ENCODE data around the gene BIVM. TPM values are rescaled to one million over a fixed set of nuclear protein-coding genes. Genes with fewer than 3 reads are reported as not detected.

BIVM gene
- total RNA-seq, 2 experiments from 2014 or later: 17.3 to 18.4 TPM

DNA sequence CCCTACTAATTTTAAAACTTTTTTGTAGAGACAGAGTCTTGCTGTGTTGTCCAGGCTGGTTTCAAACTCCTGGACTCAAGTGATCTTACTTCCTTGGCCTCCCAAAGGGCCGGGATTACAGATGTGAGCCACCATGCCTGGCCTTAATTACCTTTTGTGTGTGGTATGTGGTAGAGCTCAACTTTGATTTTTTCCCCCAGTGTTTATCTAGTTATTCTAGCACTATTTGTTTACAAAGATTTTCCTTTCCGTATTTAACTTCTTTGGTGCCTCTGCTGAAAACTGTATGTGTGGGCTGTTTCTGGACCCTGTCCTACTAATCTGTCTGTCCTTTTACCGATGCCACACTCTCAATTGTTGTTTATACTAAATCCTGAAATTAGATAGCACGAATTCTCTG, 37.6 kb downstream of the BIVM start:
- no peaks in the 10 kb centered on the region for H3K4me1 Mint-ChIP-seq (ENCODE audit: low read depth)
- TF ChIP-seq, protein P1, sequence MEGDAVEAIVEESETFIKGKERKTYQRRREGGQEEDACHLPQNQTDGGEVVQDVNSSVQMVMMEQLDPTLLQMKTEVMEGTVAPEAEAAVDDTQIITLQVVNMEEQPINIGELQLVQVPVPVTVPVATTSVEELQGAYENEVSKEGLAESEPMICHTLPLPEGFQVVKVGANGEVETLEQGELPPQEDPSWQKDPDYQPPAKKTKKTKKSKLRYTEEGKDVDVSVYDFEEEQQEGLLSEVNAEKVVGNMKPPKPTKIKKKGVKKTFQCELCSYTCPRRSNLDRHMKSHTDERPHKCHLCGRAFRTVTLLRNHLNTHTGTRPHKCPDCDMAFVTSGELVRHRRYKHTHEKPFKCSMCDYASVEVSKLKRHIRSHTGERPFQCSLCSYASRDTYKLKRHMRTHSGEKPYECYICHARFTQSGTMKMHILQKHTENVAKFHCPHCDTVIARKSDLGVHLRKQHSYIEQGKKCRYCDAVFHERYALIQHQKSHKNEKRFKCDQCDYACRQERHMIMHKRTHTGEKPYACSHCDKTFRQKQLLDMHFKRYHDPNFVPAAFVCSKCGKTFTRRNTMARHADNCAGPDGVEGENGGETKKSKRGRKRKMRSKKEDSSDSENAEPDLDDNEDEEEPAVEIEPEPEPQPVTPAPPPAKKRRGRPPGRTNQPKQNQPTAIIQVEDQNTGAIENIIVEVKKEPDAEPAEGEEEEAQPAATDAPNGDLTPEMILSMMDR (IDR thresholded peaks at IDR 0.05): no peak
- peaks cover 12% of the 10 kb centered on the region for H3K36me3 Mint-ChIP-seq (ENCODE audit: low read depth)
- POLR2A ChIA-PET: interaction anchor here (0.6 to 2.4 kb wide), 2 partner anchors 9 to 28 kb away, joined by 3 to 13 read pairs; partner anchors contain the start of gene ERCC5
- H3K9me3 Mint-ChIP-seq: no peaks in the 10 kb centered on the region
- H3K27ac Mint-ChIP-seq: no peak overlapping the region
- no peak for DNase-seq
- intact Hi-C loops (cut with micrococcal nuclease): no loop called here
- H3K27me3 Mint-ChIP-seq: no peaks in the 10 kb centered on the region
- H3K4me3 Mint-ChIP-seq: no peak overlapping the region
- CTCF ChIA-PET: no interaction called here
- no peak for ATAC-seq

DNA sequence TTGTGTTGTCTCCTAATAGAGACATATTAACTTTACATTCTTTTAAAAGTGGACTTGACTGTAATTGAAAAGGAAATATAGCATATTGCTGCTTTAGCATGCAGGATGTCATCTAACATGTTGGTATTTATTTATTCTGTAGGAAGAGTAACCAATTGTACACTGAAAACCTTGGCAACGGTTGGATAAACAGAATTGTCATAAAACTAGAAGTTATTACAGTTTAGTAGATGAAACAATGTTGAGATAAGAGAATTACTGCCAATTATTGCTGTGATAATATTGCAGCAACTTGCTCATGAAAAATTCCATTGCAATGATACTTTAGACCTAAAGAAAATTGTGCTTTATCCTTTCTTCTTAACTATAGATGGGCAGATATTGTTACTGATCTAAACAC, 39.4 kb downstream of the BIVM start:
- CTCF ChIA-PET: no interaction called here
- Mint-ChIP-seq H3K9me3 (no peaks in the 10 kb centered on the region), H3K4me1 (ENCODE audit: low read depth) (no peaks in the 10 kb centered on the region), H3K36me3 (ENCODE audit: low read depth) (peaks cover 12% of the 10 kb centered on the region), H3K27ac (no peak overlapping the region), H3K4me3 (no peak overlapping the region), H3K27me3 (no peaks in the 10 kb centered on the region)
- POLR2A ChIA-PET: interaction anchor here (2.4 kb wide), 1 partner anchor 8 kb away, joined by 13 read pairs; the partner anchor contains the start of gene ERCC5
- ATAC-seq: no peak
- TF ChIP-seq, protein P1 (IDR thresholded peaks at IDR 0.05): no peak
- intact Hi-C loops (cut with micrococcal nuclease): no loop called here
- DNase-seq: no peak

DNA sequence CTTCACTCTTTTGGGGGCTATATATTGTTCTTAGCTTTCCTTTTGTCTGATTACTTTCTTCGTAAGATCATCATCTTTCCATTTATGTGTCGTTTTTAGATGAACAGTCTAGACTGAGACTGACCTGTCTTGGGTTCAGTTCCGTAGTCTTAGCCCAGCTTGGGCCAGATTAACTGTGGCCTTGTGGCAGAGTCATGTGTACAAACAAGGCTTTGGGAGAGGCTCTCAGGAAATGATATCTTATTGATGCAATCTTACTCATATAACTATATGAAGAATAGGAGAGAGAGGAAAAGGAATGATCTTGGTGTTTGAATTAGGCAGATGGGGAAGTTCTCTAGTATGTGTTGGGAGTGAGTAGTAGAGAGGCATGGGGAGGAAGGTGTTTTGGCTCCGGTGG, 40.1 kb downstream of the BIVM start:
- Mint-ChIP-seq H3K27ac (no peak overlapping the region), H3K4me1 (ENCODE audit: low read depth) (no peaks in the 10 kb centered on the region), H3K4me3 (no peak overlapping the region), H3K36me3 (ENCODE audit: low read depth) (peaks cover 12% of the 10 kb centered on the region), H3K9me3 (no peaks in the 10 kb centered on the region), H3K27me3 (no peaks in the 10 kb centered on the region)
- TF ChIP-seq, protein P1 (IDR thresholded peaks at IDR 0.05): no peak
- DNase-seq (no peak), ATAC-seq (no peak)
- ChIA-PET POLR2A (no interaction called here), CTCF (no interaction called here)
- intact Hi-C loops (cut with micrococcal nuclease): no loop called here

DNA sequence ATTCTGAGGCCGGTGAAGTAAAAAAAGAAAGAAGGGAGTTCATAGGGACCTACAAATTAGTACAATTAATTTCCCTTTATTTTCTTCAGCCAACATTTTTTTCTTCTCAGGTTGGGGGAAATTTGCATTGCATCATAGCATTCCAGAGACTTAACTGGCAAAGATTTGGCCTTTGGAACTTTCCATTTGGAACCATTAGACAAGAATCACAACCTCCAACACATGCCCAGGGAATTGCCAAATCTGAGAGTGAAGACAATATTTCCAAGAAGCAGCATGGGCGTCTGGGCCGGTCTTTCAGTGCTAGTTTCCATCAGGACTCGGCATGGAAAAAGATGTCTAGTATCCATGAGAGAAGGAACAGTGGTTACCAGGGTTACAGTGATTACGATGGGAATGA, 40.5 kb downstream of the BIVM start:
- ATAC-seq: no peak
- Mint-ChIP-seq H3K4me1 (ENCODE audit: low read depth) (peaks cover 2% of the 10 kb centered on the region), H3K36me3 (ENCODE audit: low read depth) (peaks cover 10% of the 10 kb centered on the region), H3K27me3 (no peaks in the 10 kb centered on the region), H3K27ac (no peak overlapping the region), H3K9me3 (no peaks in the 10 kb centered on the region), H3K4me3 (no peak overlapping the region)
- DNase-seq: no peak
- TF ChIP-seq, protein P1 (IDR thresholded peaks at IDR 0.05): no peak
- intact Hi-C loops (cut with micrococcal nuclease): no loop called here
- POLR2A ChIA-PET: no interaction called here
- CTCF ChIA-PET: no interaction called here

DNA sequence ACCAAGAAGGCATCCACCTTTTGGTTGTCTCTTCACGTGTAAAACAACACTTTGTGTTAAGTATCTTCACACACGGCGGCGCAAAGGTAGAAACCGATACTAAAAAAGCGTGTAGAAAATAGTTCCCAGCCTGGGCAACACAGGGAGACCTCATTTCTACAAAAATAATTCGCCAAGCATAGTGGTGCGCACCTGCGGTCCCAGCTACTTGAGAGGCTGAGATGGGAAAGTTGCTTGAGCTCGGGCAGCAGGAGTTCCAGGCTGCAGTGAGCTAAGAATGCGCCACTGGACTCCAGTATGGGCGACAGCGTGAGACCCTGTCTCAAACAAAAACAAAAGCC, 46.3 kb downstream of the BIVM start:
- intact Hi-C loops (cut with micrococcal nuclease): loop anchor here (1.0 to 5.0 kb wide), 3 partner anchors 43 to 249 kb away; partner anchors contain the start of genes TEX30 and TPP2
- Mint-ChIP-seq H3K36me3 (ENCODE audit: low read depth) (peaks cover 11% of the 10 kb centered on the region), H3K27me3 (no peaks in the 10 kb centered on the region), H3K27ac (peak overlapping the region; percentile 94), H3K4me1 (ENCODE audit: low read depth) (peaks cover 26% of the 10 kb centered on the region), H3K4me3 (peak overlapping the region; percentile 92), H3K9me3 (no peaks in the 10 kb centered on the region)
- ChIA-PET POLR2A (interaction anchor here (0.7 to 2.7 kb wide), 17 partner anchors 8 to 450 kb away, joined by 3 to 31 read pairs (median 3); partner anchors contain the start of genes BIVM, POGLUT2, TEX30 and TPP2), CTCF (interaction anchor here (0.7 to 3.2 kb wide), 15 partner anchors 12 to 289 kb away, joined by 3 to 15 read pairs (median 3); partner anchors contain the start of gene TPP2)
- TF ChIP-seq, protein P1 (IDR thresholded peaks at IDR 0.05): no peak
- ATAC-seq (peak; percentile 10), DNase-seq (no peak)

Data from activated CD8-positive, alpha-beta T cell treated with anti-CD3 and anti-CD28 coated beads for 36 hours (primary cell).